ENCODE data around the gene ATG101. TPM values are rescaled to one million over a fixed set of nuclear protein-coding genes. Genes with fewer than 3 reads are reported as not detected.
A peak's percentile ranks its signal among the peaks of the same experiment; 100 is the strongest.

The ATG101 gene
- total RNA-seq, 2 experiments from 2014 or later = 20.6 to 20.9 TPM

- peak overlapping the region; percentile 93 for H3K4me3 Mint-ChIP-seq
- H3K4me3 ChIP-seq (ENCODE audit: low read length) = peak overlapping the region; percentile 98
- H3K4me1 ChIP-seq (ENCODE audit: insufficient read depth, low read length) = peaks cover 43% of the 10 kb centered on the region
- no peaks in the 10 kb centered on the region for H3K9me3 Mint-ChIP-seq
- ATAC-seq (ENCODE audit: poor library complexity) (no peak), DNase-seq (no peak)
- H3K27me3 ChIP-seq (ENCODE audit: control insufficient read depth in 1 of 2, insufficient read depth in 2 of 2, low read length in 2 of 2) = no peaks in the 10 kb centered on the region
- H3K27me3 Mint-ChIP-seq = no peaks in the 10 kb centered on the region
- H3K36me3 Mint-ChIP-seq (ENCODE audit: low read depth) = peaks cover 56% of the 10 kb centered on the region
- H3K4me1 Mint-ChIP-seq (ENCODE audit: low read depth) = peaks cover 49% of the 10 kb centered on the region
- ChIA-PET CTCF (interaction anchor here (1.0 to 7.4 kb wide), 8 partner anchors 13 to 67 kb away, joined by 3 to 149 read pairs (median 6); partner anchors contain the start of gene NR4A1), POLR2A (interaction anchor here (0.8 to 3.2 kb wide), 16 partner anchors 10 to 1431 kb away, joined by 3 to 51 read pairs (median 6); partner anchors contain the start of genes EIF4B, NR4A1, TAMALIN and TARBP2)
- TF ChIP-seq CTCF (IDR thresholded peaks at IDR 0.05) = no peak
- H3K36me3 ChIP-seq (ENCODE audit: insufficient read depth, low read length) = peaks cover 31% of the 10 kb centered on the region
- H3K9me3 ChIP-seq (ENCODE audit: control insufficient read depth in 1 of 2, insufficient read depth in 1 of 2, low read length in 2 of 2) = no peaks in the 10 kb centered on the region
- intact Hi-C loops (cut with DNase I, micrococcal nuclease) = loop anchor here in 1 of 2 experiments (2.0 to 10.0 kb wide), 2 partner anchors 38 to 246 kb away; no protein-coding TSS in a partner anchor
- peak overlapping the region; percentile 78 to 94 for H3K27ac ChIP-seq (ENCODE audit: low read depth in 1 of 2, low read length in 2 of 2)
- H3K27ac Mint-ChIP-seq = peak overlapping the region; percentile 93
Observed at GRCh38 chr12:52070185-52070925, 577 bp downstream of the ATG101 start.

GRCh38 chr12:52073531-52074381 is 4.0 kb downstream of the ATG101 start:
- peak in 1 of 14 experiments; percentile 19 for DNase-seq
- peak overlapping the region; percentile 64 for H3K27ac Mint-ChIP-seq
- H3K4me3 Mint-ChIP-seq = peak overlapping the region; percentile 68
- H3K9me3 ChIP-seq (ENCODE audit: control insufficient read depth in 1 of 2, insufficient read depth in 1 of 2, low read length in 2 of 2) = no peaks in the 10 kb centered on the region
- CTCF ChIA-PET = interaction anchor here (0.9 to 7.4 kb wide), 2 partner anchors 48 to 49 kb away, joined by 4 to 149 read pairs; no protein-coding TSS in a partner anchor
- intact Hi-C loops (cut with DNase I, micrococcal nuclease) = loop anchor here in 1 of 2 experiments (10.0 kb wide), 1 partner anchor 249 kb away; no protein-coding TSS in a partner anchor
- H3K27me3 Mint-ChIP-seq = no peaks in the 10 kb centered on the region
- no peak overlapping the region for H3K4me3 ChIP-seq (ENCODE audit: low read length)
- peaks cover 49% of the 10 kb centered on the region for H3K4me1 Mint-ChIP-seq (ENCODE audit: low read depth)
- H3K36me3 ChIP-seq (ENCODE audit: insufficient read depth, low read length) = peaks cover 56% of the 10 kb centered on the region
- peaks cover 43% of the 10 kb centered on the region for H3K4me1 ChIP-seq (ENCODE audit: insufficient read depth, low read length)
- H3K27me3 ChIP-seq (ENCODE audit: control insufficient read depth in 1 of 2, insufficient read depth in 2 of 2, low read length in 2 of 2) = no peaks in the 10 kb centered on the region
- no peaks in the 10 kb centered on the region for H3K9me3 Mint-ChIP-seq
- POLR2A ChIA-PET = interaction anchor here (1.0 kb wide), 1 partner anchor 48 kb away, joined by 4 read pairs; no protein-coding TSS in a partner anchor
- peak; percentile 9 for ATAC-seq (ENCODE audit: poor library complexity)
- no peak for TF ChIP-seq CTCF (IDR thresholded peaks at IDR 0.05)
- H3K27ac ChIP-seq (ENCODE audit: low read depth in 1 of 2, low read length in 2 of 2) = no peak overlapping the region
- H3K36me3 Mint-ChIP-seq (ENCODE audit: low read depth) = peaks cover 85% of the 10 kb centered on the region

GRCh38 chr12:52074971-52075724 is 5.4 kb downstream of the ATG101 start:
- Histone ChIP-seq H3K27me3 (ENCODE audit: control insufficient read depth in 1 of 2, insufficient read depth in 2 of 2, low read length in 2 of 2) (no peaks in the 10 kb centered on the region), H3K27ac (ENCODE audit: low read depth in 1 of 2, low read length in 2 of 2) (no peak overlapping the region), H3K36me3 (ENCODE audit: insufficient read depth, low read length) (peaks cover 64% of the 10 kb centered on the region), H3K9me3 (ENCODE audit: control insufficient read depth in 1 of 2, insufficient read depth in 1 of 2, low read length in 2 of 2) (no peaks in the 10 kb centered on the region), H3K4me1 (ENCODE audit: insufficient read depth, low read length) (peaks cover 36% of the 10 kb centered on the region), H3K4me3 (ENCODE audit: low read length) (no peak overlapping the region)
- peaks cover 37% of the 10 kb centered on the region for H3K4me1 Mint-ChIP-seq (ENCODE audit: low read depth)
- H3K4me3 Mint-ChIP-seq = no peak overlapping the region
- ChIA-PET POLR2A (no interaction called here), CTCF (interaction anchor here (1.5 kb wide), 1 partner anchor 50 kb away, joined by 6 read pairs; no protein-coding TSS in a partner anchor)
- DNase-seq (no peak), ATAC-seq (ENCODE audit: poor library complexity) (no peak)
- H3K27ac Mint-ChIP-seq = no peak overlapping the region
- no peaks in the 10 kb centered on the region for H3K27me3 Mint-ChIP-seq
- no peaks in the 10 kb centered on the region for H3K9me3 Mint-ChIP-seq
- intact Hi-C loops (cut with DNase I, micrococcal nuclease) = loop anchor here in 1 of 2 experiments (10.0 kb wide), 1 partner anchor 250 kb away; no protein-coding TSS in a partner anchor
- peaks cover 80% of the 10 kb centered on the region for H3K36me3 Mint-ChIP-seq (ENCODE audit: low read depth)
- no peak for TF ChIP-seq CTCF (IDR thresholded peaks at IDR 0.05)

Measured in CD4-positive, alpha-beta T cell (primary cell).